ENCODE data around the gene SIRPB1.
"Not testable (repeated sequence)": the region's sequence is repeated elsewhere in the genome, so short reads cannot be mapped to it uniquely, and the experiment has no call there.

Gene SIRPB1

DNA sequence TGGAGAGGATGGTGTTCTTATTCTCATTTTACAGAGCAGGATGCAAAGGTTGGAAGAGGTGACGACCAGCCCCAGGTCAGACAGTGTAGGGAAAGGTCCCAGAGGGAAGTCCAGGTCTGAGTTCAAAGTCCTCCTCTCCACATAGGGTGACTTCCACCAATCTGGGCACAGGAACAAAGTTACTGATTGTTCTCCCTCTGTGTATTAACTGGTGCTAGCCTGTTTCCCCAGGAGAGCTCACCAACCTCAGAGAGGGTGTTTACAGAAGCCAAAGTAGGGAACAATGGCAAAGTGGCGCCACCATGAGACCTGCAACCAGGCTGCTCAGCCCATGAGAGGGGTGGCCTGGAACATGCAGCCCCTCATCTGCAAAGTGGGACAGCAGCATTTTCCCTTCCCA is 16.8 kb upstream of the SIRPB1 start:
- DNase-seq: no peak

DNA sequence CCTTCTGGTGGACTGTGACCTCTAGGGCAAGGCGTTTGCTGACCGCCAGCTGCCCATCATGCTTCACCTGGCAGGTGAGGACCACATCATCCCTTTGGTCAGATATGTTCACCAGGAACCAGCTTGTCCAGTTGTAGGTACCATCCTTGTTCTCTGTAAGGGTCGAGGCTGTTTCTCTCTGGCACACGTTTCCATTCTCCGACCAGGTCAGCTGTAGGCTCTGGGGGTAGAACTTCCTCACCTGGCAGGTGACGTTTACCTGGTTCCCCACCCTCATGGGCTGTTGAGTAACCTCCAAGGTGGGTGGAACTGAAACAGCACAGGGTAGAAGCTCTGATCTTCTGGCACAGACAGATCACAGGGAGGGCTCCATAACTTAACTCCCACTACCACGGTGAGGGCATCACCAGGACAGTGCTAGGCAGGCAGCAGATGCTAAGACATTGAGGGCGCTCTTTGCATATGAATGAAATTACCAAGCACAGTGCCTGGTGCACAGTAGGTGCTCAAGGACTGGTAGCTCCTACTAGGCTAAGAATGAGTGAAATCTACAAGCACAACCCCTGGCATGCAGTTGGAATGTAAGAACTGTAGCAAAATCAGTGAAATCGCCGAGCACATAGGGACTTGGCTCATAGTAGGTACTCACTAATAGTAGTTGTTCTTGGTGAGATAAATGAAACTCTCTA is 15.6 kb upstream of the SIRPB1 start:
- no peak for DNase-seq

DNA sequence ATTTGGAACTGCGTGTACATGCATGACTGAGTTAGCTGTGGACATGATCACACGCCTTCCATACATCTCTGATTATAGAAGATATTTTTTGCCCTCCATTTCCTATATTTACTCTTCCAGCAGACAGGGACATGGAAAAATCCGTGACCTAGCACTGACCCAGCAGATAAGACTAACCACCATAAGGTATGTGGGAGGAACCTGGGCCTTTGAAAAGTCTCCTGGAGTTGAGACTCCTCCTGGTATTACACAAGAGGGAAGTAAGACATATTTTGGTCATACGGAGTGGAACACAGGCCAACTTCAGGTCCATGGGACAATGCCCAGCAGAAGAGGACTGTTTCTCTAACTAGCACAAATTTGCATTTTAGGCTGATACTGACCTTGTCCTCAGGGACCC is 13.7 kb upstream of the SIRPB1 start:
- no peak for DNase-seq

DNA sequence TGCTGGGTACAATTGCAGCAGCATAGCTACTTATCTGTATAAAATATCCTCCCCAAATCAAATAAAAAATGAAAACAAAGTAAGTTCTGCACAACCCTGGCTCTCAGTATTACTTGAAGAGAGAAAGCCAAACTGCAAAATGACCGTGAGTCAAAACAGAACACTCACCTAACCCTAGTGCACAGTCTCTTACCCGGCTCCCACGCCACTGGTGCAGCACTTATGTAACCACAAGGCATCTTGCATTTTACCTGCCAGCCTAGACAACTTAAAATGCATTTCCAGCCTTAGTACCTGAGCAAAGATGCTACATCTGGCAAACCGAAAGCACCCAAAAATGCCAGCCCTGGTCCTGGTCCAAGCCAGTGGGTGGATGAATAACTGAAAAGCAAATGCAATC is 12.4 kb upstream of the SIRPB1 start:
- no peak for DNase-seq

DNA sequence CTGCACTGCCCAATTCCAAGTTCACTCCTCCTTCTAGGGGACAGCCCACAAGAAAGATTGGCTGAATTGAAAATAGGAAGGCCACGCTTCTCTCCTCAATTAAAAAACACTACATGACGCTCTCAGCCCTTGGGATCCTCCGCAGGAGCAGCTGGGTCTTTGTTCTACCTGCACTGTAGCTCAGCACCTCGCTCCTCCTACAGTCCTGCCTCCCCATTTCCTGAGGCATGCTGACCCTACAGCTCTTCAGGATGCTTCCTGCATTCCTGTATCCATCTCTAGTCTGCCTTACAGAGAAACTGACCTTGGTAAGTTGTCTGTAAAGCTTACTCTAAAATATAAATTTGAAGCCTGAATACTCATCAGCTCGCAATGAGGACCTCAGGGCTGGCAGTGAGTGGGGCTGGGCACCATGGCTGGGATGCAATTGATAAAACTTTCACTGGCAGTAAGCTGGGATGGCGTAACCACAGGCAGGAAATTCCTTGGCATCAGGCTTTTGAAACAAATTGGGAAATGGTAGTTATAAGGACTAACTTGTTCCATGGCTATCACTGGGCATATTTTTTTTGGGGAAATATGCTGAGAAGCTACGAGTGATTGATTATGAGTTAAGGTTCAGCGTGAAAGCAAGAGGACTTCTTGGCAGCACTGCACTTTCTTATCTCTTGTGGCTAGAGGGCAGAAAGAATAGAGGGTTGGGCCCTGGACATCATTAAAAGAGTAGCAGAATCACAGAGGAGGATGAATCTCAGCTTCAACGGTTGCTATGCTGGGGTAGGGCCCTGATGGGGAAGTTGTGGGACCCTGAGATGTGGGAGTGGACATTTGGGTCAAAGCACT is 11.7 kb upstream of the SIRPB1 start:
- DNase-seq: no peak

DNA sequence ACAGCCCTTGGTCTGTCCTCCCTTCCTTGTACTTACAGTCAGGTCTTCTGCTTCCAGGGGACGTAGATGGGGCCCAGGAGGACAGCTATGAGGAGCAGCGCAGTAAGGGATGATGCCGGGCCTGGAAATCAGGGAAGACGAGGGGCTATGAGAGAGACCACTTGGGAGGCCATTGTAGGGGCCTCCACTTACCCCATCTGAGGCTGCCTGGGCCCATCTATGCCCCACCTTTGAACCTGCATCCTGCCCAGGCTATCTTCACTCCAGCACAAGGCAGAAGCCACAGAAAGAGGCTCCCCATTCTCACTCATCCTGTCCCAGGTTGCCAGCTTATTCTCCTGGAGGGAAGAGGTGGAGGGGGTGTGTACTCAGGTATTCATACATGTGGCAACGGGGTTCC is 10.4 kb upstream of the SIRPB1 start:
- no peak for DNase-seq

DNA sequence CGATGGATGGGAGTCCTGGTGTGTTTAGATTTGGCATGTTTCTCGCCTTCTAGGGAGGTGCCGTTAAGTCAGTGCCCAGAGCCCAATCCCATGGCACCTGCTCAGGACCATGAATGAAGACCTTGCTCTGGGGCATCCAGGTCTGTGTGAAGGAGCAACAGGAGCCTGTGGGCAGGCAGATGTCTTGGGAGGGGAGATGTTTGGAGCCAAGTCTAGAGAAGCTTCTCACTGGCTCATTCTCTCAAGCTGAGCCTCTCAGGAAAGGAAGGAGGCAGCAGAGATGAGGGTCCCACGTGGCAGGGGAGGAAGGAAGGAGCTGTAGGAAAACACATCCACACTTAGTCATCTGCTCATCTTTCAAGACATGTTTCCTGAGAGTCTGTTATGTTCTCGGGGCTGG is 9.5 kb upstream of the SIRPB1 start:
- DNase-seq: no peak

DNA sequence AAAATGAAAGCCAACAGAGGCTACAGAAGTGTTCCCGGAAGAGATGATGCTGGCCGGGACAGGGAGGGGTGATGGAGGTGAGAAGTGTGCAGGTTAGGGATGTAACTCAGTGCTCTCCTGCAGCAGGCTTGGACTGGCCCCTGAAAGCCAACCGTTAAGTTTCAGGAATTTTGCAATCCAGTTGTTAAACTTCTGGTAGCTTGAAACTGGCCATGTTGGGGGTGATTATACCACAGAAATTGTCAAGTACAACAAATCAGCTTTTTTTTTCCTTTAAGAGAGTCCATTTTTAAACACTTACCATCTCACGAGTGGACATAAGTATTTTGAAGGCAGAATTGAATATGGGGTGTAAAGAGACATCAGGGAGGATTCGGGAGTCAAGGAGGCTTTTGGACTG is 8.8 kb upstream of the SIRPB1 start:
- no peak for DNase-seq

DNA sequence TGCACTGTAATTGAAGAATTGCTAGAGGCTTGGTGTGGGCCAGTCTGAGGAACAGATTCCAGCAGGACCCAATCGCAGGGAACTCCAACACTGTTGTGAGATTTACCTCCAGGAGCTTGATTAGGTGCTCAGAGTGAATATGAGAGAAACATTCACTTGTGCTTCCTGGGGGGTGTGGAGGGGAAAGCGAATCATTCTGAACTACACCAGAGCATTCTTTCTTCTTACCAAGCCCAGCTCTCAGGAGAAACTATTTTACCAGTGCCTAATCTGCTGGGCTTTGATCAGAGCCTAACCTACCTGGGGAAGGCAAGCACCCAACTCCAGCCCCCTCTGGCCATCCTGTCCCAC is 7.4 kb upstream of the SIRPB1 start:
- DNase-seq: no peak

DNA sequence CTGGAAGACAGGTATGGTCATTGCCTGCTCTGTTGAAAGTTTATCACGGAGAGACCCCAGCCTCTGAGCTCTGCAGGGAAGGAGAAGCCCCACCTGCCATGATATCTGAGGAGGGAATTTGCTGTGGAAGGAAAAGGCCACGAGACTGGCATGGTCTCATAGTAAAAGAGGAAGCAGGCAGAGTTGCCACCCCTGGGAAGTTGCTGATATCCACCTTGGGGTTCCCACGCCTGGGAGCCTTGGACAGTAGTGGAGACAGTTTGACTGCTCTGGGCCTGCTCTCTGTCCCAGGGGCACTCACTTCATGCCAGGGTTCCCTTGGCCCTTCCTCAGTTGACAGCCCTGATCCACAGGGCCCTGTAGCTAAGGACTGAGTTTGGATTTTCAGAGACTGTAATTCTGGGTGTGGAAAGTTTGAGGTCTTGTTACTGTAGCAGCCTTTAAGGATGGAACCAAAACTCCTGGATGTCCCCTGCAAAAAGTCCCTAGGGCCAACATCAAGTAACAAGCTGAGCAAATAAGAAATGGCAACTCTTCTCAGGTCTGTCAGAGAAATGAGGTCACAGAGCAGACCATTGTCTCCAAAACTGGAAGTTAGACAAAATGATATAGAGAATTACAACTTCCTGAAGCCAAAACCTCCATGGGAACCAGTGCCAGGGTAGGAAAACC is 6.9 kb upstream of the SIRPB1 start:
- no peak for DNase-seq

DNA sequence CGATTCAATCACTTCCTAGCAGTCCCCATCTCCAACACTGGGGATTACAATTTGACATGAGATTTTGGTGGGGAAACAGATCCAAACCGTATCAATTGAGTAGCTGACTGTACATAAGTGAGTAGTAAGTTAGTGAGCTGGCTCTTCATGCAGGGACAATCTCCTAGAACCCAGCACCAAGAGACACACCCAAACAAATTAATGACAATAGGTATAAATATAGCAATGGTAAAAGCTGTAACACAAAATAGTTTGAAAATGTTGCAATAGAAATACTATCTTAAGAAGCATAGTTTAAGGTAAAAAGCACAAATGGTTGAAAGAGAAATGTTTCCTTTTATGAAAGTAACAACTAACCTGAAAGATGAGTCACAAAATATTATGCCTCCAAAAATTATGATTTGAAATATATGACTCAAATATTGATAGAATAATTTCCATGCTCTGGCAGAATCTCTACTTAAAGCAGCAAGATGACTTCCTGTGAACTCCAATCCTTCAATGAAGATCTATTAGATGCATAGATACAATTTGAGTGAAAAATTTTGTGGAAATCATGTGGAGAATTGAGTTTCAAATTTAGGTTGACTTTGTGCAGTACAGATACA is 5.4 kb upstream of the SIRPB1 start:
- no peak for DNase-seq

DNA sequence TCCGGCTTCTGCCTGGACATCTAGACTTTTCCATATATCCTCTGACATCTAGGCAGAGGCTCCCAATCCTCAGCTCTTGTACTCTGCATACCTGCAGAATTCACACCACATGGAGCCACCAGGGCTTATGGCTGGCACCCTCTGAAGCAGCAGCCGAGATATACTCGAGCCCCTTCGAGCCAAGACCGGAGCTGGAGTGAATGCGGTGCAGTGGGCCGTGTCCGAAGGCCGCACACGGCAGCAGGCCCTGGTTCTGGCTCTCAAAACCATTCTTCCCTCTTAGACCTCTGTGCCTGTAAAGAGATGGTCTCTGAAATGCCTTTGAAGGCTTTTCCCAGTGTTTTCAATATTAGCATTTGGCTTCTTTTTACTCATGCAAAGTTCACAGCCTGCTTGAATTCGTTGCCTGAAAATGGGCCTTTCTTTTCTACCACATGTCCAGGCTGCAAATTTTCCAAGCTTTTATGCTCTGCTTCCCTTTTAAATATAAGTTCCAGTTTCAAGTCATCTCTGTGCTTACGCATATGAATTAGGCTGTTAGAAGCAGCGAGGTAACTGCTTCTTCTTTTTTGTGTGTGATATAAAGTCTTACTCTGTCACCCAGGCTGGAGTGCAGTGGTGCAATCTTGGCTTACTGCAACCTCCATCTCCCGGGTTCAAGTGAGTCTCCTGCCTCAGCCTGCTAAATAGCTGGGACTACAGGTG is 3.8 kb upstream of the SIRPB1 start:
- no peak for DNase-seq

DNA sequence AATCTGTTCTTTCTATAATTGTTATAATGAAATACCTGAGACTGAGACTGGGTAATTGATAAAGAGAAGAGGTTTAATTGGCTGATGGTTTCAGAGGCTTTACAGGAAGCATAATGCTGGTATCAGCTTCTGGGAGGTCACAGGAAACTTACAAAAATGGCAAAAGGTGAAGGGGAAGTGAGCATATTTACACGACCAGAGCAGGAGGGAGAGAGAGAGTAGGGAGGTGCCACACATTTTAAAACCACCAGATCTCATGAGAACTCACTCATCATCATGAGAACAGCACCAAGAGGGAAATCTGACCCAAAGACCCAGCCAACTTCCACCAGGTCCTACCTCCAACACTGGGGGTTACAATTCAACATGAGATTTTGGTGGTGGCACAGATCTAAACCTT is 2.6 kb upstream of the SIRPB1 start:
- no peak for DNase-seq

DNA sequence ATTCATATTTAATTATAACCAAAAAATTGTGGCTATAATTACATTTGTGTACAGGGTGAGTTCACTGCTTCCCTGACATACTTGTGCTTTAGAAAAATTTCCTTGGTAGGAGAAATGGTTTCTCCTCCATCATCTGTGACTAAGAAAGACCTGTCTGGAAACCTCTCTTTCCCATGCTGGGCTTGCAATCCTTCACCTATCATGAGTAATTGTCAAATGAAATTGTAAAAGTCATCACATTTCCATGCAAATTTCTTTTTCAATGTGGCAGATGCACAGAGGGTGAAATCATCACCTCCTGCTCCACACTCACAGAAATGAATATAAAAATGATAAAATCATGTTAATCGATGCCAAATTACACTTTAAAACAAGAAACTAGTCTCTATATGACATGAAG is 1.5 kb upstream of the SIRPB1 start:
- DNase-seq: no peak

DNA sequence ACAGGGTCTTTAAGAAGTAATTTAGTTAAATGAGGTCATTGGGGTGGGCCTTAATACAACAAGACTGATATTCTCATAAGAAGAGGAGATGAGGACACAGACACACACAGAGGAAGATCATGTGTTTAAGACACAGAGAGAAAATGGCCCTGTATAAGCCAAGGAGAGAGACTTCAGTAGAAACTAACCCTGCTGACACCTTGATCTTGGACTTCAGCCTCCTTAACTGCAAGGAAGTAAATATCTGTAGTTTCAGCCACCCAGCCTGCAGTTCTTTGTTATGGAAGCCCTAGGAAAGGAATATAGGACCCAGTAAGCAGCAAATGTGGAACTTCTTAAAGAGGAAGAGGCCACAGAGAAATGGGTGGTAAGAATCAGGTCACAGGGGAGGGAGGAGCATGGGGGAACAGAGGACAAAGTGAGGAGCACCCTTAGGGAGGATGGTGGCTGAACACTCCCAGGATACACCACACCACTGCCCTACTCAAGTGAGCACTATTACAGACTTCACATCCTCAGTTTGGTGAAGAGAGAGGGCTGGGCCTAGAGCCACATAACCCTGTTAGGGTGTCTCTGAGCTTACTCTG is 762 bp downstream of the SIRPB1 start:
- DNase-seq: no peak

DNA sequence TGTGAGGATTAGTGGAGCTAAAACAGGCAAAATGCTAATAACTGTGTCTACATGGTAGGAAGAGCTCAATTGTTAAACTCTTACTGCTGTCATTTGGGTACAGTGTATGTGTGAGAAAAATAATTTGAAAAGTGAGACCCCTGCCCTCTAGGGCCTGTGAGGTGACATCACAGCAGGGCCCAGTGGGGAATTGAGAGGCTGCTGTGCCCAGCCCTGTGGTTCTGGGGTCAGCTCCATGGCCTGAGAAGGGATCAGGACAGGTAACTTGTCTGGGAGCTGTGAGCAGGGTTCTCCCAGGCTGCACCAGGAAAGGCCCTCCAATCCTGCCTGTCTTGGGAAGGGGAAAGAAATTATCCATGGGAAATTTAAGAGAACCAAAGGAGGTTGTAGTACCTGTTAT is 1.3 kb downstream of the SIRPB1 start:
- DNase-seq: no peak

DNA sequence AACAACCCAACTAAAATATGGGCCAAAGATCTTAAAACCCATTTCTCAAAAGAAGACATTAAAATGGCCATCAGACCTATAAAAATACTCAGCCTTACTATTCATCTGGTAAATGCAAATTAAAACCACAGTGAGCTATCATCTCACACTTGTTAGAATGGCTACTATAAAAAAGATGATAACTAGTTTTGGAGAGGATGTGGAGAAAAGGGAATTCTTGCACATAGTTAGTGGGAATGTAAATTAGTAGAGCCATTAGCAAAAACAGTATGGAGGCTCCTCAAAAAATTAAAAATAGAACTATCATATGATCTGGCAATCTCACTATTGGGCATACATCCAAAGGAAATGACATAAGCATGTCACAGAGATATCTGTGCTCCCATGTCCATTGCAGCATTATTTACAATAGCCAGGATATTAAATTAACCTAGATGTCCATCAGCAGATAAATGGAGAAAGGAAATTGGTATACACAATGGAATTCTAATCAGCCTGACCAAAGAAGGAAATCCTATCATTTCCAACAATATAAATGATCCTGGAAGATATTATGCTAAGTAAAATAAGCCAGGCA is 2.9 kb downstream of the SIRPB1 start:
- DNase-seq: no peak

DNA sequence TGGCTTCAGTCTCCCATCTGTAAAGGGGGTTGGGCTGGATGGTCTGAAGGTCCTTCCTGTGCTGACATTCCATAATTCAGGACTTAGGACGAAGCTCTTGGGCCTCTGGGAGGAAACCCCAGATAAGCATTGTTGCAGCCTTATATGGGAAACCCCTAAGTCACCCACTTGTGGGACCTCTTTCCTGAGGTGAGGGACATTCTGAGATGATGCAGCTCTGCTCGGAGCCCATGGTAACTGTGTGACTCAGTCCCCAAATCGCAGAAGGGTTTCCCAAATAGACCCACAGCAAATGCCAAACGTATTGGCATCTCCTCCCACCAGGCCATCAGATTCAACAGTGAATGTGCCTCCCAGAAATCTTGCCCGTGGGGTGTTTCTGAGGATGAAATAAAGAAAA is 9.4 kb downstream of the SIRPB1 start:
- DNase-seq: not testable (repeated sequence)

DNA sequence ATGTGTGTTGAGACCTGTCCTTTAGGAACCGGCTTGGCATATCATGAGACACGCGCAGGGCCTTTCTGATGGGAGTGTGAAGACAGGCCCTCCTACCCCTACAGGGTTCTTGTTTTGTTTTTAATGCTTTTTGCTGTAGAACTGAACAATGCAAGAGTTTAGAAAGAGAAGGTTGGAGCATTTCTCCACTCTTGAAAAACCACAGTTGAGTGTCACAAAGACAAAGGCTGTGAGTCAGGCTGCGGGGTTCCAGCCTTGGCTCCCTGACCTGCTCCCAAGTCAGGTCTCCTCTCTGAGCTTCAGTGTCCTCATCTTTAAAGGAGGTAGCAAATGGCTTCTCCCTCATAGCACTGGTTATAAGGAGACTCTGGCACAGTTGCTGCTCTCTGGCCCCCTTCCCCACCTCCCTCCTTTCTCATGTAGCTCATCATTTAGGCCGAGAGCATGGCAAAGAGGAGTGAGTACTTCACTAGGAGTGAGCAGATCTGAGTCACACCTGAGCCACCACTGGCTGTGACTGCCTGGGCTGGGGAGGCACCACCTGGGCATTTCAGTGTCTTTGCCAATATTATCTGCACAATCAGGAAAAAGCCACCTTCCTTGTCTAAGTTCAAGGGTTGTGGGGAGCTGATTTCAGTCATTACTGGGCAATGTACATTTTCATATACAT is 11.0 kb downstream of the SIRPB1 start:
- not testable (repeated sequence) for DNase-seq

DNA sequence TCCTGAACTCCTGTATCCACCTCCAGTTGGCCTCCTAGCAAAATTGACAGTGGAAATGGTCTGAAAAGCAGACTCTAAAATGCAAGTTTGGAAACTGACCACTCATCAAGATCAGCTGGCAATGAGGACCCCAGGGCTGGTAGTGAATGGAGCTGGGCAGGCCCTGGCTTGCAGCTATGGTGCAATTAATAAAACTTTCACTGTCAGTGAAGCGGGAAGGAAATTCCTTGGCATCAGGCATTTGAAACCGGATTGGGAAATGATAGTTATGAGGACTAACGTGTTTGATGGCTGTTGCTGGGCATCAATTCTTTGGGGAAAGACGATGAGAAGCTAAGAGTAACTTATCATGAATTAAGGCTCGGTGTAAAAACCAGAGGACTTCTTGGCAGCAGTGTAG is 19.1 kb downstream of the SIRPB1 start:
- DNase-seq: no peak

DNA sequence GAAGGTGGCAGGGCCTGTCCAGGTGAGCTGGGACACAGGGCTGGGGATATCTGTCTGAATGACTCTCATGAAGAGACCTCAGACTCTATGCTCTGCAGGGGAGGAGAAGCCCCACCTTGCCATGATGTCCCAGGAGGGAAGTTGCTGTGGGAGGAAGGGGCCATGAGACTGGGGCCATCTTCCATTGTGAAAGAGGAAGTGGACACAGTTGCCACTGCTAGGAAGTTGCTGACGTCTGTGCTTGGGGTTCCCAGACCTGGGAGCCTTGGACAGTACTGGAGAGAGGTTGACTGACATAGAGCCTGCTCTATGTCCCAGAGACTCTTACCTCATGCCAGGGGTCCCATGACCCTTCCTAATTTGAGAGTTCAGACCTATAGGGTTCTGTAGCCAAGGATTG is 24.5 kb downstream of the SIRPB1 start:
- DNase-seq: no peak

Data from effector CD8-positive, alpha-beta T cell (primary cell).